CD4-positive, alpha-beta T cell treated with Interleukin-1 beta for 1 hour (primary cell): Measurements from ENCODE around the gene BECN2.

ENCODE experiments used
- DNase-seq, 2 donors: peaks; one replicate each; pipeline ENCODE4 v3.0.0-alpha.2; 2020 to 2022

BECN2 gene, protein sequence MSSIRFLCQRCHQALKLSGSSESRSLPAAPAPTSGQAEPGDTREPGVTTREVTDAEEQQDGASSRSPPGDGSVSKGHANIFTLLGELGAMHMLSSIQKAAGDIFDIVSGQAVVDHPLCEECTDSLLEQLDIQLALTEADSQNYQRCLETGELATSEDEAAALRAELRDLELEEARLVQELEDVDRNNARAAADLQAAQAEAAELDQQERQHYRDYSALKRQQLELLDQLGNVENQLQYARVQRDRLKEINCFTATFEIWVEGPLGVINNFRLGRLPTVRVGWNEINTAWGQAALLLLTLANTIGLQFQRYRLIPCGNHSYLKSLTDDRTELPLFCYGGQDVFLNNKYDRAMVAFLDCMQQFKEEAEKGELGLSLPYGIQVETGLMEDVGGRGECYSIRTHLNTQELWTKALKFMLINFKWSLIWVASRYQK

DNA sequence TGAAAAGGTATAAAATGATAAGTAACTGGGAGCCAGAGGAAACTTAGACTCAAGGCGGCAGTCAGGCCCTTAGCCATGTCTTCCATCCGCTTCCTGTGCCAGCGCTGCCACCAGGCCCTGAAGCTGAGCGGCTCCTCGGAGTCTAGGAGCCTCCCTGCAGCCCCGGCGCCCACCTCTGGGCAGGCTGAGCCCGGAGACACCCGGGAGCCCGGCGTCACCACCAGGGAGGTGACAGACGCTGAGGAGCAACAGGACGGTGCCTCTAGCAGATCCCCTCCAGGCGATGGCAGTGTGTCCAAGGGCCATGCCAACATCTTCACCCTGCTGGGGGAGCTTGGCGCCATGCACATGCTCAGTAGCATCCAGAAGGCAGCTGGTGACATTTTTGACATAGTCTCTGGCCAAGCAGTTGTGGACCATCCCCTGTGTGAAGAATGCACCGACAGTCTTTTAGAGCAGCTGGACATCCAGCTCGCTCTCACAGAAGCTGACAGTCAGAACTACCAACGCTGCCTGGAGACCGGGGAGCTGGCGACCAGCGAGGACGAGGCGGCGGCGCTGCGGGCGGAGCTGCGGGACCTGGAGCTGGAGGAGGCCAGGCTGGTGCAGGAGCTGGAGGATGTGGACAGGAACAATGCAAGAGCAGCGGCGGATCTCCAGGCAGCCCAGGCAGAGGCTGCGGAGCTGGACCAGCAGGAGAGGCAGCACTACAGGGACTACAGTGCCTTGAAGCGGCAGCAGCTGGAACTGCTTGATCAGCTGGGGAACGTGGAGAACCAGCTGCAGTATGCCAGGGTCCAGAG, at the start of gene BECN2:
TSS of gene BECN2 (plus strand) at position 76 of the 803 bp plus-strand sequence. CDS start at position 76, 0 bp downstream.
- DNase-seq = no peak

DNA sequence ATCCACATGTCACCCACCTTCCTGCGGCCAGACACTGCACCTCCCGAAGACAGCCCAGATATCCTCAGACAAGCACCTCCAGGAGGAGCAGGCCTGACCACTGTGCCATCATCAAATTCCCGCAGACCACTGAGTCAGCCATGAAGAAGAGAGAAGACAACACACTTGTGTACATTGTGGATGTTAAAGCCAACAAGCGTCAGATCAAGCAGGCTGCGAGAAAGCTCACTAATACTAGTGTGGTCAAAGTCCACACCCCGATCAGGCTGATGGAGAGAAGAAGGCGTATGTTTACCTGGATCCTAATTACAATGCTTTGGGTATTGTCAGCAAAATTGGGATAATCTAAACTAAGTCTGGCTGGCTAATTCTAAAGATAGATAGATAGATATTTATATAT, 41.4 kb upstream of the BECN2 start:
- DNase-seq = no peak

DNA sequence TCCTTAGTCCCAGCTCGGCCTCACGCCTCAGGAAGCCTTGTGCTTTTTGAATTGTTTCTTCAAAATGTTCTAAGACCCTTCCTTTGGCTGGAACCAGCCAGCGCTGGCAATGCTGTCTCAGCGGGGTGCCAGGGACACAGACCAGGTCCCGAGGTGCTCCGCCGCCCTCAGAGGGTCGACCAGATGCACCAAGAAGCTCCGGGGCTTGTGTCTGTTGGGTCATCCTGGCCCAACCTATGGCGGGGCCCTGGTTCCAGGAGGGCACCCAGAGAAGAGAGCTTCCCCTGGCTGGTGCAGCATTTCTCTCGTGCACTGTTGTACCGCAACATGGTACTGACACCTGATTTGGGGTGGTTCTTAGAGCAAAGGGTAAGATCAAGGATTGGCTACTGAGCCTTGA, 40.1 kb upstream of the BECN2 start:
- DNase-seq = no peak

DNA sequence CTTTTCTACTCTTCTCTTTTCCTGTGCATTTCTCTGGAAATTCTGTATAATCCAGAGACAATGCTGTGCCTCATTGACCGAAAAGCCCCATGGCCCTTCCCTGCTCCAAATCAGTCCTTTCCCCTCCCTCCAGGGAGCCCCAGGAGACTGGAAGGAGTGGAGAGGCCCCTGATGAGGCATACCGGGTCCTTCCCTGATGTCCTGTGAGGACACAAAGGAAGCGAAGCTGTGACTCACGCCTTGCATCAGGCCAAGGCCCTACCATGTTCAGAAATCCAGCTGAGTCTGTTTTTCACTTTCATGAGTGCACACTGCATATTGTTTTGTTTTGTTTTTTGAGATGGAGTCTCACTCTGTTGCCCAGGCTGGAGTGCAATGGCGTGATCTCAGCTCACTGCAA, 38.7 kb upstream of the BECN2 start:
- no peak for DNase-seq

DNA sequence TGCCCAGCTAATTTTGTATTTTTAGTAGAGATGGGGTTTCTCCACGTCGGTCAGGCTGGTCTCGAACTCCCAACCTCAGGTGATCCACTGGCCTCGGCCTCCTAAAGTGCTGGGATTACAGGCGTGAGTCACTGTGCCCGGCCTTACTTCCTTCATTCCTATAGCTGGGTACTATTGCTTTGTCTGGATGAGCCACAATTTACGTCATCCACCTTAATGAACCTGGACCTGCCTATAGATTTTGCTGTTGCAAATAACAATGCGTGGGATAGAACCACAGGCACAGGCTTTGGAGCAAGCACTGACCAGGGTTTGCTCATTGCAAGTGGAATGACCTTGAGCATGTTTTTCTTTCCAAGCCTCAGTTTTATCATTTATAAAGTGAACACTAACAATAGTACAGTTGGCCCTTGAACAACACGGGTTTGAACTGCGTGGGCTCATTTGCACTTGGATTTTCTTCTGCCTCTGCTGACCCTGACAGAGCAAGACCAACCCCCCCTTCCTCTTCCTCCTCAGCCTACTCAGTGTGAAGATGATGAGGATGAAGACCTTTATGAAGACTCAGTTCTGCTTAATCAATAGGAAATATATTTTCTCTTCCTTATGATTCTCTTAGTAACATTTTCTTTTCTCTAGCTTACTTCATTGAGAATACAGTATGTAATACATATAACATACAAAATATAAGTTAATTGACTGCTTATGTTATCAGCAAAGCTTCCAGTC, 33.3 kb upstream of the BECN2 start:
- DNase-seq = no peak

DNA sequence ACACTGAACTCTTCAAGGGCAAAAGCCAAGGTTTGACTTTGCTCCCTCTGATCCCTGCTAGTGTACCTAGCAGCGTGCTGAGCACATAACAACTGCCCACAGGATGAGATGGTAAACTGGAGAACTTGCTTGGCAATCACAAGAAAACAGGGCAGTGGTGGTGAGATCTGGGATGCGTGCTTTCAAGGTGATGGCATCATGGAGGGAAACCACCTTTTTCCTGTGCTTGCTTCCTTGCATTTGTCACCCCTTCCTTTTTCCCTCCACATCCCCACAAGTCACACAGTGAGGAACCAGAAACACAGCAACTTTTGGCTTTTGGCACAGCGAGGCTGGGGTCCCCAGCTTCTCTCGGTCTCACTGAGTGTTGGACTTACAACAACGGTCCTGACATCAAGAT, 31.4 kb upstream of the BECN2 start:
- no peak for DNase-seq

DNA sequence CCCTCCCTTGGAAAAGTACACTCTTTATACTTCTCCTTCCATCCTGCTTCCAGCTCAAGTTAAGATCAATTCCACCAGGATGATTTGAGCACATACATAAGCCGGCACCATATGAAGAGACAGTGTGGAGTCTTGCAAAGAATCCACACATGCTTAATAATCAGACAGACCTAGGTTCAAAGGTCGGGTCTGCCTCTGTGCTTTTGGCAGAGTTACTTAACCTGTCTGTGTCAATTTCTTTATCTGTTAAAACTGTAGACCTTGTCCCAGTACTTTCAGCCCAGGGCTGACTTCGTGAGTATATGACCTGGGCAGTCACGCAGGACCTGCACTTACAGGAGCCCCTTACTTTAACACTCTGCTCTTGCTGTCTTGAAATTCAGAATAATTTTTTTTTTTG, 30.2 kb upstream of the BECN2 start:
- no peak for DNase-seq

DNA sequence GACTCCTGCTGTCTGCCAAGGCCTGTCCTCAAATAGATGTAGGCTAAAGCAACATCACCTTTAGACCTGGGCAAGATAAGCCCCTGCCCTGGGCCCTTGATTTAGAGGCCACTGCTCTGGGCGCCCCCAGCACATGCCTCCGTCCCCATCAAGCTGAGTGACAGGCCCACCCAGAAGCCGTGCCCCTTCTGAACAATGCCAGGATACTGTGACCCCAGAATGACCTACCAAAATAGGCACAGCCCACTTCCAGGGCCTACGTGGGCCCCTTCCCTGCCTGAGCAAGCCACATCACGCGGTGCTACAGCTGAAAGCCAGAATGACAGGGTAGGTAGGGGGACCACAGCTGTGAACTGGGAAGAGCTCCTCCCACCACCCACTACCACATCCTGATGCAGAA, 24.7 kb upstream of the BECN2 start:
- DNase-seq = no peak

DNA sequence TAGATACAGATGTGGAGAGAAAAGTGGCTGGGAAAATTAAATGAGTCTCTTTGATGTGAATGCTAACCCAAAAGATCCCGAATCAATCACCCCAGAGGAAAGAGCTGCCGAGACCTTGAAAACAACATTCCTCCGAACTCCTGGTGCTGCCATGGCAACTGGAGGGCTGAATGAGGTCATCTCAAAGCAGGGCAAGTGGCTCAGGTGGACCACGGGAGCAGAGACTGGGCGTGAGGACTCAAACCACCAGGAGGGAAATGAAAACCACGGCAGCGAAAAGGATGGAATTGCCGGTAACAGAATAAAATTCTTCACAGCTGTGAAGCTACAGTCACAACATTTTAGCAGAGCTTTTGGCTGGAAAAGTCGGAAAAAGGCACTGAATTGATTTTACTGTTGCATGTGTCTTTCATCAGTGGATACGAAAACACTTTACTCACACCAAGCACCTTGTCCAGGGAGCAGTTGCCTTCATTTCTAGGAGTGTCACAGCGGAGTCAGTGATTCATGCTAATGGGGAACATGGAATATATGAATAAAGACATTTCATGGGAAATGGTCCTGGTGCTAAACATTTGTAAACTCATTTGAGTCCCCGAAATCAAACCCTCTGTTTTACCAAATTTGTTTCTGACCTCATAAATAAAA, 23.2 kb upstream of the BECN2 start:
- DNase-seq = no peak

DNA sequence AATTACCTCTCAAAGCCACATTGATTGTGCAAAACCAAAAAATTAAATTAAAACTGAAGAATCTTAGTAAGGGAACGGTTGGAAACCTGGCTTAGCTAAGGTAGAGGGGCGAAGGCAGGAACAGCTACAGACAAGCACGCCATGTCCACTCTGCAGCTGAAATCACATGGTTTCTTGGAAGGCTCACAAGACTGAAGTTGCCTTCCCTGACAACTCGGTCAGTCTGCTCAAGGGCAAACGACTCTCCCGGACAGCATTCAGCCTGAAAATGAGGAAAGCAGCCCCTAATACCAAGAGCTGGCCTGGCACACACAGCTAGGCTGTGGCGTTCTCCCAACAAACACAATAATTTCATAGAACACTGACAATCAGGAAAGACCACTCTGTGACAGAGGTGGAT, 22.7 kb upstream of the BECN2 start:
- no peak for DNase-seq

DNA sequence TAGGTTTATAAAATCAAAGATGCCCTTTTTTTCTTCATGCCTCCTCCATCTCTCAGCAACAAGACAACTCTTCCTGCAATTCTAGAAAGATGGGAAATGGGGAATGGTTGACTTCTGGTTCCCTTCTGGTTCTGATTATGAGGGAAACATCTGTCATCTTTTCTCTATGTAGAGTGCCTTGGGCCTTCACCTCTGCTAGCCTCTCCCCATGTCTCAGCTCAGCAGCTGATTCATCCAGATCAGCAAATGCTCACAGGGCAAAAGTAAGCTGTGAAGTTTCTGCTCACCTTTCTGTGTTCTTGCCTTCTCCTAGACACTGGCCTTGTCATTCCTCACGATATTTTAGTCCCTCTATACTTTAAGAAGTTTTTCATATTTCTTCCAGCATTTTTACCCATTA, 17.8 kb upstream of the BECN2 start:
- DNase-seq = no peak

DNA sequence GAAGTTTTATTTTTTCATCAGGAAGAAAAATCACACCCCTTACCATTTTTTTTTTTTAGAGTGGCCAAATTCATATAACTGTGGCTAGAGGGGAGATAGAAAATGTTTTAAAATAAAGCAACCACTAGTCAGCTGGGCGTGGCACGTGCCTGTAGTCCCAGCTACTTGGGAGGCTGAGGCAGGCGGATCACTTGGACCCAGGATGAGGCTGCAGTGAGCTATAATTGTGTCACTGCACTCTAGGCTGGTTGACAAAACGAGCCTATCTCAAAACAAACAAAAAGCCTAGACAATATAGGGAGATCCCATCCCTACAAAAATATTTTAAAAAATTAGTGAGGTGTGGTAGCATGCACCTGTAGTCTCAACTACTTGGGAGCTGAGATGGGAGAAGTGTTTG, 14.8 kb upstream of the BECN2 start:
- DNase-seq = no peak

DNA sequence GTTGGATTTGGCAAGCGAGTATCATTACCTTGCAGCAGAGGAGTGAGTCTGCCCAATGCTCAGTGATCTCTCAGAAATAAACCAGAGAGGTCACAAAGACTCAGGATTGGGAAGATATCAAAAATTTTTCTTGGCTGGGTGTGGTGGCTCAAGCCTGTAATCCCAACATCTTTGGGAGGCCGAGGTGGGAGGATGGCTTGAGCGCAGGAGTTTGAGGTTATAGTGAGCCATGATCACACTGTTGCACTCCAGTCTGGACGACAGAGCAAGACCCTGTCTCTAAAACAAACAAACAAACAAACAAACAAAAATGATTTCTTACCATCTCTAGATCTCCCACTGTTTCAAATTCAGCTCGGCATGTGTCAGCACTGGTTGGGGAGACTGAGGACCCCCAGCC, 13.3 kb upstream of the BECN2 start:
- no peak for DNase-seq

DNA sequence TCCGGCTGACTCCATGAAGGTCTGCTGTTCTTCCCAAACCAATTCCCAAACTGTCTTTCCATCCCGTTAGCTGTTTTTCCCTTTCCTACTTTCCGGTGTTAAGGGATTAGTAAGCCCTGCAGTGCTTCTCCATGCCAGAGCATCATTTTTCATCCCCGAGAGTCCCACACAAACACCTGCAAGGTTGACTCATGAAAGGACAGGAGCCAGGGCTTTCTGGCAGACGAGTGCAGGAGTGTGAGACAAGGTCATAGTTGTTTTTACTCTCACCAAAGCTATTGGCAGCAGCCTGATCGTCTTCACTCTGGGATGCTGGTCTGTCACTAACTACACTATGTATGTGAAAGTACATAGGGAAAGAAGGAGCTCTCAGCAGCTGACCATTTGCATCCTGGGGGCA, 10.2 kb upstream of the BECN2 start:
- no peak for DNase-seq

DNA sequence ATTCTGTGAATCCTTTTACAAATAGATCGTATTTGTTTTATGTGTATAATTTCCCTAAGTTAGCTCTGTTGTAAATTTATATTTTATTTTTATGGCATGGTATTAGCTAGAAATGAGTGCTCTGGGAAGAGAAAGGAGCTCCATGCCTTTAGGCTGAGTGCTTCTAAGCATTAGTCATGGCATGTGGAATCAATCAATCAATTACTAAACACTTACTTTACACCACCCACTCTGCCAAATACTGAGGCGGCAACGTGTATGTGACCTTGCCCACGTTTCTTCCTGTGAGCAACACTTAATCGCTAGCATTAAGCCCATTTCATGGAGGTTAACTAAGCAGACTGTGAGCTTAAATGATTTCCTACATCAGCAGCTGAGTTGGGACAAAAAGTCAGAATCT, 7.2 kb upstream of the BECN2 start:
- DNase-seq = no peak

DNA sequence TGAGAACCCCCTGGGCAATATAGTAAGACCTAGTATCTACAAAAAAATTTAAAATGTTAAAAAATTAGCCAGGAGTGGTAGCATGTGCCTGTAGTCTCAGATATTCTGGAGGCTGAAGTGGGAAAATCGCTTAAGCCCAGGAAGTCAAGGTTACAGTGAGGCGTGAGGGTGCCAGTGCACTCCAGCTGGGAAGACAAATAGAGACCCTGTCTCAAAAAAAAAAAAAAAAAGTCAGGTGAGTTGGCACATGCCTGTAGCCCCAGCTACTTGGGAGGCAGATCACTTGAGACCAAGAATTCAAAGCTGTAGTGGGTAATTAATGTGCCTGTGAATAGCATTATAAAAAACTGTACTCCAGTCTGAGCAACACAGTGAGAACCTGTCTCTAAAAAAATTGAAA, 4.6 kb downstream of the BECN2 start:
- no peak for DNase-seq

DNA sequence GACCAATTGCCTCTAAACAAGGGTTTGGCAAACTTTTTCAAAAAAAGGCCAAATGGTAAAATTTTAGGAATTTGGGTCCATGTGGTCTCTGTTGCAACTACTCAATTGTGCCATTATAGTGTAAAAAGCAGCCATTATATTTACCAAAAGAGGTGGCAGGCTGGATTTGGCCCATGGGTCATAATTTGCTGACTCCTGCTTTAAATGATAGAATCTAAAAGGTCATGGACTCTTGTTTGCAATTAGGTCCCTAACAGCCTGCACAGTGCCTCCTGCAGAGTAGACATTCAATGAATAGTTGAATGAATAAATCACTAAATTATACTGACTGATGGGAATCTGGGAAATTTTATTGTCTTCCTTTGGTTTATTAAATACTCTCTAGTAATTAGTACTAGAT, 6.2 kb downstream of the BECN2 start:
- DNase-seq = no peak

DNA sequence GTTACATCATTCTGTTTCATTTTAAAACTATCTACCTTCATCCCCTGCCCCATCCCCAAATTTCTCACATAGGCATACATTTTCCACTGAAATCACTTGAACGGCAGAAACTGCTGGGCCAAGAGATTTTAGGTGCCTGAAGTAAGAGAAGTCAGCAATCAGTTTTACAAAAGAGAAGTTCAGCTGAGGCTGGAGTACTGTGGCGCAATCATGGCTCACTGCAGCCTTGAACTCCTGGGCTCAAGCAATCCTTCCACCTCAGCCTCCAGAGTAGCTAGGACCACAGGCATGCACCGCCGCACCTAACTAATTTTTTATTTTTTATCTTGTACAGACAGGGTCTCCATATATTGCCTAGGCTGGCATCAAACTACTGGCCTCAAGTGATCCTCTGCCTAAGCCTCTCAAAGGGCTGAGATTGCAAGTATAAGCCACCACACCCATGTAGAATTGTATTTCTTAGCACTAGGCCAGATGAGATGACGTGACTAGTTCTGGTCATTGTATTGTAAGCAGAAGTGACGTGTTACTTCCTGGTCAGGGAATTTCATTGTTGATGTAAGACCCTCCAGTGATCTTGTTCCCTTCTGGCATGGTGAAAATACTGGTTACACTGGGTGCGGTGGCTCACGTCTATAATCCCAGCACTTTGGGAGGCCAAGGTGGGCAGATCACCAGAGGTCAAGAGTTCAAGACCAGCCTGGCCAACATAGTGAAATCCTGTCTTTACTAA, 7.1 kb downstream of the BECN2 start:
- peak in 1 of 2 donors; percentile 17 for DNase-seq

DNA sequence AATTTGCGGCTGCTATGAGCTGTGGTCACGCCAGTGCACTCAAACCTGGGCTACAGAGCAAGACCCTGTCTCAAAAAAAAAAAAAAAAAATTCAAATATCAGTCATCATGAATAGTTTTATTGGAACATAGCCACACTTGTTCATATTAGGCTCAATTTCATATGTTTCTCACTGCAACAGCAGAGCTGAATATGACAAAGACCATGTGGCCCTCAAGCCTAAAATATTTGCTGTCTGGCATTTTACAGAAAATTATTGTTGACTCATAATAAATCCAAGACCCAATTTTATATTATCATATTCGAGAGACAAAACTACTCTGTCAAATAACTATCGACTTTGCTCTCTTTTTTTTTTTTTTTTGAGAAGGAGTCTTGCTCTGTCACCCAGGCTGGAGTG, 11.0 kb downstream of the BECN2 start:
- DNase-seq = no peak

DNA sequence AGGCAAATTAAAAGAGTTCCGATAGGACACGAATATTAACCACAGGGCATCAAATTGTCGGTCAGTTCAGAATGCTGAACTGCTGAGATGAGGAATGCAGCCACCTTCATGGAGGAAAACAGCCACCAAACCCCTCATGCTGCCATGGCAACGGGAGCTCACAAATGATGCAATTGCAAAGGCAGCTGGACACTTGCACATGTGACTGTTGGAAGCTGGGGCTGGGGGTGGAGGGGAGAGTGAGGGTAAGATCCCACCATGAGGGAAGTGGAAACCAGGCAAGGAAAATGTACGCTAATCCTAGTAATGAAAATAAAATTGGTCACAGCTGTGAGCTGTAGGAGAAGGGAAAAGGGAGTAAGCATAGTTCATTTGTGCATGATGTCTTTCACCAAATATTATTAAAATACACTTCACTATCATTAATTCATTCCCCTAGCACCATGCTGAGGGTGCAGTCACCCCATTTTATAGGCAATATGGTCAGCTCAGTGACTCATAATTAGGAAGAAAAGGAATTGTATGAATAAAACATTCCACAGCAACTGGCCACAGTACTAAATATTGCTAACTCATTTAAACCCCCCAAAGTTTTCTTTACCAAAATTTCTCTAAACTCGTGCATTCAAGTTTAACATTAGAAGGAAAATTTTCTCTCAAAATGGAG, 15.3 kb downstream of the BECN2 start:
- DNase-seq = no peak

DNA sequence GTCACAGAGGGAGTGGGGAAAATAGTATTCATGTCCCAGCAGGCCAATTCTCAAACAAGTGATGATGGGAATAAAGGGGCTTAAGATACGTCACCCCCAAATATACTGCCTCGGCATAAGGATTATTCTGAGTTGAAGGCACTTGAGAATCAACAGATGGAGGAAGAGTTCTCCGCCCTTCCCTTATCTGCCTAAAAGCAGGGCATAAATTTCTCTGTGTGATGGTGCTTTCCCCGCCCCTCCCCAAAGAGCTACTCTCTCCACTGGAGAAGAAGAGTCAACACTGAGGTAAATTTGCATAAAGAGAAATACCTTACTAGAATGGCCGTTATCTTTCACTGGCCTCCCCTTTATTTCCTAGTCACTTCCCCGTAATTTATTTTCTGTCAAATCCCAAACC, 18.7 kb downstream of the BECN2 start:
- no peak for DNase-seq

DNA sequence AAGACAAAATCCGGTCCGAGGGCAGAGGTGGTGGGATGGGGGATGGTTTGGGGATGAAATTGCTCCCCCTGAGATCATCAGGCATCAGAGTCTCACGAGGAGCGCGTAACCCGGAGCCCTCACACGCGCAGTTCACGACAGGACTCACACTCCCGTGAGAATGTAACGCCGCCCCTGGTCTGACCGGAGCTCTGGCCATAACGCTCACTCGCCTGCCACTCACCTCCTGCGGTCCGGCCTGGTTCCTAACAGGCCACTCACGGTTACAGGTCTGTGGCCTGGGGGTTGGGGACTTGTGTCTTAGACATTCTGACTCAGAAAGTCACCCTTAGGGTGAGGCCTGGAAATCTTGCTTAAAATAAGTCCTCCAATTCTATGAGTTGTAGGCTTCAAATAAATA, 21.5 kb downstream of the BECN2 start:
- no peak for DNase-seq
